Testis (tissue), 3 donors: ENCODE results near the gene PAQR3. TPM values are rescaled to one million over a fixed set of nuclear protein-coding genes. Genes with fewer than 3 reads are reported as not detected.
"Not testable (repeated sequence)": the region's sequence is repeated elsewhere in the genome, so short reads cannot be mapped to it uniquely, and the experiment has no call there.

Source experiments
- DNase-seq: peaks from one replicate; pipeline ENCODE4 v3.0.0-alpha.2; 2019
- H3K27ac ChIP-seq, 2 donors: fragments of 200-600 bp; sonication (generic); one replicate each; pipeline ENCODE4 v1.5.1; 2019
- H3K27me3 ChIP-seq: fragments of 200-600 bp; sonication (generic); one replicate; pipeline ENCODE4 v1.5.1; 2019
- H3K36me3 ChIP-seq: fragments of 200-600 bp; sonication (generic); one replicate; pipeline ENCODE4 v1.5.1; 2017; ENCODE audit warnings: low read depth; ENCODE audit errors: missing control alignments
- H3K4me1 ChIP-seq: fragments of 200-600 bp; sonication (generic); one replicate; pipeline ENCODE4 v1.5.1; 2019
- H3K4me3 ChIP-seq, 2 donors: fragments of 200-600 bp; sonication (generic); one replicate each; pipeline ENCODE4 v1.5.1; 2017 to 2019
- H3K9me3 ChIP-seq: fragments of 200-600 bp; sonication (generic); one replicate; pipeline ENCODE4 v1.5.1; 2017
- POLR2A ChIP-seq: fragments of 450-650 bp; IDR thresholded peaks from one replicate; pipeline ENCODE4 v1.6.1; 2017; ENCODE audit warnings: antibody characterized with exemption, mild to moderate bottlenecking, moderate library complexity
- WGBS, 2 donors: methylation state at CpG; one replicate each; pipeline ENCODE4 v1.1.5; 2018; 5-methylcytosine and 5-hydroxymethylcytosine counted together
- intact Hi-C: fragments of 100-400 bp; cut with DNase I; formaldehyde crosslinking; loops from one replicate; pipeline ENCODE4 v1.15.1; 2023; ENCODE audit warnings: low total_unique reads
- polyA plus RNA-seq: library from polyadenylated mRNA; stranded (reverse); fragments of 350-450 nt; fragmentation: Illumina TruSeq; extraction: RNeasy Lipid Tissue Mini Kit (QIAGEN cat#74804); gene quantifications from one replicate; pipeline ENCODE4 v1.2.3, GENCODE V29; 2014; ENCODE audit warnings: low read depth, low replicate concordance; ENCODE audit not compliant: insufficient read depth
- total RNA-seq, 2 donors: library from RNA; depleted of rRNA; stranded (reverse); fragments of >200 nt; gene quantifications; one replicate each; pipeline ENCODE4 v1.2.3, GENCODE V29; 2016
- TF ChIP-seq, protein P1 (sequence below), 3 experiments: fragments of 450-650 bp in 2 of 3; fragments of 200-600 bp in 1 of 3; sonication (generic) in 1 of 3; IDR thresholded peaks; one replicate each; pipeline ENCODE4 v1.5.1; 2016 to 2019; ENCODE audit warnings: antibody characterized with exemption in 3 of 3, mild to moderate bottlenecking in 2 of 3, moderate library complexity in 1 of 3

Gene PAQR3
- total and polyA plus RNA-seq, 3 donors from 2014 or later = 53.8 to 76.6 (median 65.5) TPM

DNA sequence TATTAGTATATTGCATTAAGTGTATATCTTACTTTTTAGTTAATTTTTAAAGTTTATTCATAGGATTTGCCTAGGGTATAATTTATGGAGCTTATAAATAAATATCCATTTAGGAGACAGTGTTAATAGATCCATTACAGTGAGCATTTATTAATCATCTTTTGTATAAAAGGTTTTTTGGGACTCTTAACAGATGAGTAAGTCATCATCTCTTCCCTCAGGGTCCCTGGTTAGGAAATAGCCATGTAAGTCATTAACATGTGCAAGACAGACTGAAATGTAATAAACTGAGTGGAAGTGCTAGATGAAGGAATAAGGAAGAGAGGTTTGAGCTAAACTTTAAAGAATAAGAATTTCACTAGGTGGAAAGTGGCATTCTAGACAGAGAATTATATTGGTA, 69.2 kb downstream of the PAQR3 start:
- TF ChIP-seq, protein P1, sequence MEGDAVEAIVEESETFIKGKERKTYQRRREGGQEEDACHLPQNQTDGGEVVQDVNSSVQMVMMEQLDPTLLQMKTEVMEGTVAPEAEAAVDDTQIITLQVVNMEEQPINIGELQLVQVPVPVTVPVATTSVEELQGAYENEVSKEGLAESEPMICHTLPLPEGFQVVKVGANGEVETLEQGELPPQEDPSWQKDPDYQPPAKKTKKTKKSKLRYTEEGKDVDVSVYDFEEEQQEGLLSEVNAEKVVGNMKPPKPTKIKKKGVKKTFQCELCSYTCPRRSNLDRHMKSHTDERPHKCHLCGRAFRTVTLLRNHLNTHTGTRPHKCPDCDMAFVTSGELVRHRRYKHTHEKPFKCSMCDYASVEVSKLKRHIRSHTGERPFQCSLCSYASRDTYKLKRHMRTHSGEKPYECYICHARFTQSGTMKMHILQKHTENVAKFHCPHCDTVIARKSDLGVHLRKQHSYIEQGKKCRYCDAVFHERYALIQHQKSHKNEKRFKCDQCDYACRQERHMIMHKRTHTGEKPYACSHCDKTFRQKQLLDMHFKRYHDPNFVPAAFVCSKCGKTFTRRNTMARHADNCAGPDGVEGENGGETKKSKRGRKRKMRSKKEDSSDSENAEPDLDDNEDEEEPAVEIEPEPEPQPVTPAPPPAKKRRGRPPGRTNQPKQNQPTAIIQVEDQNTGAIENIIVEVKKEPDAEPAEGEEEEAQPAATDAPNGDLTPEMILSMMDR (IDR thresholded peaks at IDR 0.05) = no peak
- TF ChIP-seq POLR2A = no peak
- Histone ChIP-seq H3K4me1 (no peaks in the 10 kb centered on the region), H3K4me3 (no peak overlapping the region), H3K27ac (no peak overlapping the region), H3K27me3 (no peaks in the 10 kb centered on the region), H3K9me3 (no peaks in the 10 kb centered on the region), H3K36me3 (no peaks in the 10 kb centered on the region)
- no peak for DNase-seq
- intact Hi-C loops = no loop called here

- 93 to 97% methylated on average over 3 to 5 of the region's 5 CpGs for WGBS, 2 donors
- not testable (repeated sequence) for H3K27me3 ChIP-seq, DNase-seq, H3K9me3 ChIP-seq, H3K36me3 ChIP-seq, H3K4me3 ChIP-seq, H3K27ac ChIP-seq, H3K4me1 ChIP-seq
- intact Hi-C loops = loop anchor here (10.0 kb wide), 1 partner anchor 254 kb away; no protein-coding TSS in a partner anchor
Measured at GRCh38 chr4:78868712-78869111, 70.5 kb downstream of the PAQR3 start.

GRCh38 chr4:78865451-78865850, 73.8 kb downstream of the PAQR3 start:
- 73 to 92% methylated on average over 2 of the region's 2 CpGs for WGBS, 2 donors
- no peaks in the 10 kb centered on the region for H3K36me3 ChIP-seq
- H3K27me3 ChIP-seq = no peaks in the 10 kb centered on the region
- no peak for DNase-seq
- no peaks in the 10 kb centered on the region for H3K9me3 ChIP-seq
- intact Hi-C loops = loop anchor here (10.0 kb wide), 1 partner anchor 251 kb away; no protein-coding TSS in a partner anchor
- no peak overlapping the region for H3K4me3 ChIP-seq
- H3K27ac ChIP-seq = no peak overlapping the region
- TF ChIP-seq, protein P1 (IDR thresholded peaks at IDR 0.05) = no peak
- no peak for TF ChIP-seq POLR2A
- no peaks in the 10 kb centered on the region for H3K4me1 ChIP-seq

DNA sequence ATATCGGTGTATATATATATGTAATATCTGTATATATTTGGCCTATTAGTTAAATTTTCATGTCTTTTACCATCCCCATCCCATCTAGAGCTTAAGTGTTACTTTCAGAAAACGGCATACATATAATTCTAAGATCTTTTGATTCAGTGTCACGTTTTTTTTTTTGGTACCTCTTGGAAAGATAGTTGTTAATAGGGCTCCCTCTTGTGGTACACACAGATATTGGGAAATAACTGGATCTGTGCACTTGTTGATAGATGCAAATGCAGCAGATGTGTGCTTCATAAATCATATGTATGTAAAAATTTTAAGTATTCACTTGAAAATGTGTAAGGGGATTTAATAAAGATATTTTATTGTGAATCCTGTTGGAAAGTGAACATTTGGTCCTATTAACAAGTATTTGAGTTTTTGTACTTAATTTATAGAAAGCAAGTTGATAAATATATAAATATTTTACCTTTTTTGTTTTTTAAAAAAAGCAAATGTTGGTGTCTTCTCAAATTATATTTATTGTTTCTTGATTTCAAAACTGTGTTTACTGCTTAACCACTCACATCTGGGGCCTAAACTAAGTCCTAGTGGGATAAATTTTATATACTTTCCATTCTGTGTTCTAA, 74.7 kb downstream of the PAQR3 start:
- H3K4me1 ChIP-seq = no peaks in the 10 kb centered on the region
- H3K36me3 ChIP-seq = no peaks in the 10 kb centered on the region
- DNase-seq = no peak
- intact Hi-C loops = loop anchor here (10.0 kb wide), 1 partner anchor 250 kb away; no protein-coding TSS in a partner anchor
- H3K27me3 ChIP-seq = no peaks in the 10 kb centered on the region
- TF ChIP-seq, protein P1 (IDR thresholded peaks at IDR 0.05) = peak; percentile 70 to 84 (median 74)
- no peak for TF ChIP-seq POLR2A
- whole genome bisulfite sequencing, 2 donors = 48 to 53% methylated on average over 3 of the region's 3 CpGs
- H3K27ac ChIP-seq = no peak overlapping the region
- no peak overlapping the region for H3K4me3 ChIP-seq
- no peaks in the 10 kb centered on the region for H3K9me3 ChIP-seq

DNA sequence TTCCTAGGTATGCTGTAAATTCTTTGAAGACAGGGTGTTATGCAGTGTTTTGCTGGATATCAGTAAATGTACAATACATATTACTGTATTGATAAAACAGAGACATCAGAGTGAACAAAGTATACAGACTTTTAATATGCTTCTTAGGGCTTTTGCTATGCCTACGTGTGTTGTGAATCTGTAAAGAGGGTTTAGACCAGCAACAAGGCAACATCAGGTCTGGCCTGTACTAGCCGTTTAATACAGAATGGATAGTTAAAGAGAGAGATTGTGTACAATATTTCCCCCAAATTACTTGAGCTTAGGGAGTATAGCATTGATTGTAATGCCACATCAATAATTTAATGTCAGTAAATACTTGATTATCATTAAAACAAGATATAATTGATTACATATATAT, 75.2 kb downstream of the PAQR3 start:
- TF ChIP-seq, protein P1 (IDR thresholded peaks at IDR 0.05) = no peak
- no peak for TF ChIP-seq POLR2A
- H3K27ac ChIP-seq = no peak overlapping the region
- intact Hi-C loops = loop anchor here (10.0 kb wide), 1 partner anchor 249 kb away; no protein-coding TSS in a partner anchor
- no peak for DNase-seq
- no peaks in the 10 kb centered on the region for H3K27me3 ChIP-seq
- WGBS, 2 donors = 66 to 67% methylated on average over 2 of the region's 2 CpGs
- H3K9me3 ChIP-seq = no peaks in the 10 kb centered on the region
- no peak overlapping the region for H3K4me3 ChIP-seq
- H3K36me3 ChIP-seq = no peaks in the 10 kb centered on the region
- no peaks in the 10 kb centered on the region for H3K4me1 ChIP-seq
